NCI-H146 (cell line): ENCODE data around the gene SEPTIN12.

Source experiments
- DNase-seq: peaks from one replicate; lab custom pipeline; 2025; lab: John Stamatoyannopoulos, UW

The SEPTIN12 gene

GRCh38 chr16:4787627-4788482, at the start of gene SEPTIN12:
Gene SEPTIN12 (minus strand): TSS chr16:4788345. CDS start chr16:4787645, 700 bp downstream.
- peak; percentile 57 for DNase-seq

- DNase-seq = no peak
Observed at GRCh38 chr16:4836727-4837126, 48.6 kb upstream of the SEPTIN12 start.

- DNase-seq = no peak
Observed at GRCh38 chr16:4833584-4833983, 45.4 kb upstream of the SEPTIN12 start.

GRCh38 chr16:4832698-4833343, 44.7 kb upstream of the SEPTIN12 start:
- no peak for DNase-seq

- DNase-seq = no peak
Observed at GRCh38 chr16:4831616-4832015, 43.5 kb upstream of the SEPTIN12 start.

- DNase-seq = no peak
Observed at GRCh38 chr16:4830408-4830807, 42.3 kb upstream of the SEPTIN12 start.

- DNase-seq = no peak
Observed at GRCh38 chr16:4828567-4829321, 40.6 kb upstream of the SEPTIN12 start.

- no peak for DNase-seq
Observed at GRCh38 chr16:4826980-4827379, 38.8 kb upstream of the SEPTIN12 start.

GRCh38 chr16:4826526-4826925, 38.4 kb upstream of the SEPTIN12 start:
- no peak for DNase-seq

GRCh38 chr16:4825196-4825595, 37.1 kb upstream of the SEPTIN12 start:
- DNase-seq = no peak

GRCh38 chr16:4820652-4821051, 32.5 kb upstream of the SEPTIN12 start:
- DNase-seq = no peak

GRCh38 chr16:4814542-4815173, 26.5 kb upstream of the SEPTIN12 start:
- no peak for DNase-seq

GRCh38 chr16:4814046-4814445, 25.9 kb upstream of the SEPTIN12 start:
- DNase-seq = no peak

GRCh38 chr16:4813251-4814003, 25.3 kb upstream of the SEPTIN12 start:
- no peak for DNase-seq

GRCh38 chr16:4811773-4812172, 23.6 kb upstream of the SEPTIN12 start:
- DNase-seq = no peak

GRCh38 chr16:4811242-4811641, 23.1 kb upstream of the SEPTIN12 start:
- DNase-seq = no peak

GRCh38 chr16:4806280-4806679, 18.1 kb upstream of the SEPTIN12 start:
- DNase-seq = no peak

GRCh38 chr16:4805231-4805630, 17.1 kb upstream of the SEPTIN12 start:
- DNase-seq = no peak

GRCh38 chr16:4803898-4804762, 16.0 kb upstream of the SEPTIN12 start:
- no peak for DNase-seq

- no peak for DNase-seq
Observed at GRCh38 chr16:4803401-4803844, 15.3 kb upstream of the SEPTIN12 start.
